T1000 (cell line): ENCODE measurements around the gene OSTN.
"Not testable (repeated sequence)": the region's sequence is repeated elsewhere in the genome, so short reads cannot be mapped to it uniquely, and the experiment has no call there.

Source experiments
- DNase-seq: peaks from one replicate; lab custom pipeline; 2025; ENCODE audit warnings: mixed read lengths; lab: John Stamatoyannopoulos, UW

Gene OSTN

GRCh38 chr3:191263850-191264249 lies 64.8 kb downstream of the OSTN start:
- no peak for DNase-seq

GRCh38 chr3:191268737-191269136 lies 69.7 kb downstream of the OSTN start:
- no peak for DNase-seq

- no peak for DNase-seq
These were observed 70.4 kb downstream of the OSTN start for GRCh38 chr3:191269289-191270085.

- not testable (repeated sequence) for DNase-seq
These were observed 76.2 kb downstream of the OSTN start for GRCh38 chr3:191275244-191275643.

DNA sequence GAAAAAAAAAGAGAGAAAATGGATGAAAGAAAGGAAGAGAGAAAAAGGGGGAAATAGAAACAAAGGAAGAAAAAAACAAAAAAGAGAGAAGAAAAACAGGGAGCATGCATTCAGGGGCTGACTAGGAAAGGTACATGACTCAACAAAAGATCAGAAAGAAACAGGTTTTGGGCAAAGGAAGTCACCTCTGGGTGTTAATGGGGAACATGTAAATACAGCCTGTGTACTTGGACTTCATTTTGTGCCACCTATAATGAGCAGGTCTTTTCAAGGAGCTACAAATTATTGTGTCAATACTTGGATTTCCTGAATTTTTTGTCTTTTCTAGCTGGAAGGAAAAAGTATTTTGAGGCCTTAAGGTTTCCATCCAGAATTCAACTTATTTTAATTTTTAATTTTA lies 76.7 kb downstream of the OSTN start:
- no peak for DNase-seq

DNA sequence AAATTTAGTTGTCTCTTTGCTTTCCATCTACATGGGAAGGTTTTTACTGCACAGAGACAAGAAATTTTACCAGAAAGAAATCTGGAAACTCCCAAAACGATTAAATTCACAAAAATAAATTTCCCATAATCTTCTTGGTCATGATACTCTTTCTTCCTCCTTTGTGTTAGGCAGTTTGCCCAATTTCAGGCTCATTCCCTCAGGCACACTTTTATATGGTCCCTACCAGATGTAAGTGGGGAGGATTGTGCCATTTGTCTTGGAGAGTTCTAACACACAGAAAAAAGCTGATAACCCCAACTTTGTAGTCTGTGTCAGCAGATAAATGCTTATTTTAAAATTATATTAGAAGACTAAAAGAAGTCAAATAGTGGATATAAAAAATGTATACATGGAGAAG lies 81.1 kb downstream of the OSTN start:
- no peak for DNase-seq

DNA sequence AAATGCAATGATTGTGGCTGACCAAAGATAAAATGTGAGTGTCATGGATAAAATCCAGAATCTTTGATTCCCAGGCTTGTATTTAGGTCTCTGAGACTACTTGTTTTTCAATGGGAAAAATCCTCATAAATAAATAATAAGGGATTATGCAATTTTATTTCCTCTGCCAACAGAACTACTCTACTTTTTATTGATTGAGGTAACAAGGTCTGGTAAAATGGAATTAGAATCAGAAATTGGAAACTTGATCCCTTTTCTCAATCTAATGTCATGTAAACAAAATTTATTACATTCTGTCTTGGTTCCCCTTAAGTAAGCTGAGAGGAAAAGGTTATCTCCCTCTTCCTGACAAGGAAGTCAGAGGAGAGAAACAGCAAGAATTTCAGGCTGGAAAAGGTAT lies 81.8 kb downstream of the OSTN start:
- DNase-seq: no peak

DNA sequence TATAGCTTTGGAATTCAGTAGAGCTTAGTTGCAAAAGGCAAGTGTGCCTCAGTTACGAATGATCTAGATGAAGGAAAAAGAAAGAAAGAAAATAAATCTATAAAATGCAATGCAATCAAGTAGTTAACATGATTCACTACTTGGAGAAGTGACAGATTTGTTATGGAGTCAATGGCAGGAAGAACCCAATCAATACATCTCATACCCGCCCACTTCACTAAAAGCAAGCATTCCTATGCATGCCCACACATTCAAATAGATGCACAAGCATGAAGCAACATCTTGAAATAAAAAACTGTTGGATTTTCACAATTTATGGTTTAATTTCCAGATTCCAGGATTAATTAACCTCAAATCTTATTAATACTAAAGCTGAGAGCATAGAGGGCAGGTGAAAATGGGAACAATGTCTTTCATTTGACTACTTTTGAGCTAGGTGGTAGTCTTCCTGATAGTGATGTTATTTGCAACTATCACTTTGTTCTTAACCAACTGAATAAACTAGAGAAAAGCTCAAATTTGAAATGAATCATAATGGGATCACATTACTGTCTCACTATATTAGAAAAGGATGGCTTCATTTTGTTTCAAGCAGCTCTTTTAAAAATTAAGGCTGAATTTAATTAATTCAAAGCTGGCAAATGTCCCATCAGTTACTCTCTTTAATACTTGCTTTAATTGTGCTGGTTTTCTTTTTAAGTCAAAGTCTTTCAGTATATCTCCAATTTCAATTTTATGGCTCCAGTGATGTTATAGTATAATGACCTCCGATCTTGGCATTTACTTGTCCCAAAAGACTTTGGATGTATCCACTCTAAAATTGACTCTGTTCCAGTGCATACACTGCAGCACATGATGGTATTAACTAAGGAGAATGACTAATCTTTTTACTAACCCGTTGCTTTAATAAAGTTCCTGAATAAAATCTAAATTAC lies 83.5 kb downstream of the OSTN start:
- no peak for DNase-seq

DNA sequence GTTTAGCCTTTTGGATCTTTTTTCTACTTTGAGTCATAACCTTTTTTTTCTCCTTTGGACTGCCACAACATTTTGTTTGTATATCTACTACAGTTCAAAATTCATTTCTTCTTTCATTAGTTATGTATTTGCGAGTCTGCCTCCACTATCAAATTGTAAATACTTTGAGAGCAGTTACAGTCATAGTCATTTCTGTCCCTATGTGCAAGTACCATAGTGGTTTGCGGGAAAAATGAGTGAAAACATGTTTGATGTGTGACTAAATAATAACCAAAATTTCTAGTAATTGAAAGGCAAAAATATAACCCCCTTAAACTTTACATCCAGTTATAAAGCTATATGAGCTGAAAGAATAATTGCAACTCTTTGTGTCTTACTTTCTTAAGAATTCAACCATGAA lies 84.4 kb downstream of the OSTN start:
- DNase-seq: no peak

DNA sequence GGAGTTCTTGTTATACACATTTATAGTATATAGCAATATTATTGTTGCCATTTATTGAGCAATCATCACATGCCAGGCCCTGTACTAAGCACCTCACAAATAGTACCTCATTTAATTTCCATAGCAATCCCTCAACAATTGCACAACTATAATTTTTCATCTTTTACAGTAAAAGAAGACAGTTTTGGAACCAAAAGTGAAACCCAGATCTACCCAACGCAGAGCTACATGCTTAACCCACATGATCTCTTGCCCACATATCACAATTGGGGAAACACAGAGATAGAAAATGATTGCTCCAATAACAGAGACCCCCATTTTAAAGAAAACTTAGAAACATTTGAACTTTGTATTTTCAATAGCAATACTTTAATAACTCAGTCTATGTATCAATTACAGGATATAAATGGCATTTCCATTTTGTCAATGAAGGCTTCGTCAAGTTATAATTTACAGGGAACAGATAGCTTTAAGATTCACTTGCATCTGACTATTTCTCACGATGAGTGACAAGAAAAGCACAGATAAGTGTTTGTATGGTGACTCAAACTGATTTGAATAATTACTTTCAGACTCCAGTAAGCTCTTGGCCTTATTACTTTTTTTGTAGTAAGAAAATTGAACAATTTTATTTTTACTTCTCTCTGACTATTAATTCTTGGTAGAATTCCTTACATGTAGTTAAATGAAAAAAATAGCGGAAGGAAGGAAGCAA lies 91.4 kb downstream of the OSTN start:
- DNase-seq: no peak

DNA sequence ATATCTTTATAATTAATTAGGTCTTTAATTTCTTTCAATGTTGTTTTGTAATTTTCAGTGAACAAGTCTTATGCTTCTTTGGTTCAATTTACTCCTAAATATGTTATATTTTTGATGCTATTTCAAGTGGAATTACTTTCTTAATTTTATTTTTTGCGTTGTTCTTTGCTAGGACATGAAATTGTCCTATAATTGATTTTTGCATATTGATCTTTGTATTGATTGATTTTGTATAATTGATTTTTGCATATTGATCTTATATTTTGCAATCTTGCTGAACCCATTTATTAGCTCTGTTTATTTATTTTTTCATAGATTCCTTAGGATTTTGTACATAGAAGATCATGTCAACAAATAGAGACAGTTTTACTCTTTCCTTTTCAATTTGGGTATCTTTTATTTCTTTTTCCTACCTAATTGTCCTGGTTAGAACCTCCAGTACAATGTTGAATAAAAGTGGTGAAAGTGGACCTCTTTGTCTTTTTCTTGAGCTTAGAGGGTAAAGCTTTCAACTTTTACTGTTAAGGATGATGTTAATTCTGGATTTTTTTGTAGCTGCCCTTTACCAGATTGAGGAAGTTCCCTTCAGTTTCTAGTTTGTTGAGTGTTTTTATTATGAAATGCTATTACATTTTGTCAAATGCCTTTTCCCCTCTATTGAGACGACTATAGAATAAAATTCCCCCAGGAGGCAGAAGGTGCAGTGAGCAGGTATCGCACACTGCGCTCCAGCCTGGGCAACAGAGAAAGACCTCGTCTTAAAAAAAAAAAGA lies 93.4 kb downstream of the OSTN start:
- no peak for DNase-seq

DNA sequence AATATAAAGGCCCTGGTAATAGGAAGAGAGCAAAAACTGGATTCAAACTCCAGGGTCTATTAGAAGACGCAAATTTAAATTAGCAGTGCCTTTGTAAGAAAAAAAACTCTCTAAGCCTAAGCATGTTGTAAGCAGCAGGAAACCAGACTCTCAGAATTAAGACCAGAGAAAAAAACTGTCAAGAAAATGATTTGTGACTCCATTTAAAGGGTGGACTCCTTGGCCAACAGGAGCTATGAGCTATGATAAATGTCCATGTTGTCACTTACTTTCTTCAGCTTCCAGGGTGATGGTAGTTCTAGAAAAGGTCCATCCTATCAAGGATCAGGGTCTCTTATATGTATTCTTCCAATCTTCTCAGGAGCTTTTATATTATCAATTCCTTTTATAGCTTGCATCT lies 95.2 kb downstream of the OSTN start:
- DNase-seq: no peak

DNA sequence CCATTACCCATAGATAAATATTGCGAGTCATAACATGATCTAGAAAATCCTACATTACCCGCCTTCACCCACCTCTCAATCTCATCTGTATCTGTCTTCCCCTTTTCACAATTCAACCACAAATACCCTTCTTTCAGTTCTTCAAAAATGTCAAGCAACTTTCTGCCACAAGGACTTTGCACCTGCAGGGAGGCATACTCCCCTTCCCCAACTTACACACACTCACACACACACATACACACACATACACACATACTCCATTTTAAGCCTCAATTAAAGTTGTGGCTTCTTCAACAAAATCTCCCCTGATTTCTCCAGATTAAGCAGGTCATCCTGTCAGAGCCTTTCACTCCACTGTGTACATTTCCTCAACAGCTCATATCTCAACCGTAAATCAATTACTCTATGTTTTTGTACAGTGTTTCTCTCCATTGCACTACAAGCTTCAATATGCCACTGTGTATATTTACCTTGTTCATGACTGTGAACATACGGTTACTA lies 97.0 kb downstream of the OSTN start:
- no peak for DNase-seq

DNA sequence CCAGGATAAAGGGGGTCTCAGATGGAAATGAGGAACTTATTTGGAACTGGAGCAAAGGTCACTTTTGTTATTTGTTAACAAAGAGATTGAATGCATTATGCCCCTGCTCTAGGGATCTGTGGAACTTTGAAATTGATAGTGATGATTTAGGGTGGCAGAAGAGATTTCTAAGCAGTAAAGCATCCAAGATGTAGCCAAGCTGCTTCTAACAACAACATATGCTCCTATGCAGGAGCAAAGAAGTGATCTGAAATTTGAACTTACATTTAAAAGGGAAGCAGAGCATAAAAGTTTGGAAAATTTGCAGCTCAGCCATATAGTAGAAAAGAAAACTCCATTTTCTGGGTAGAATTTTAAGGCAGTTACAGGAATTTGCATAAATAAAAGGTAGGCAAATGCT lies 99.8 kb downstream of the OSTN start:
- no peak for DNase-seq

DNA sequence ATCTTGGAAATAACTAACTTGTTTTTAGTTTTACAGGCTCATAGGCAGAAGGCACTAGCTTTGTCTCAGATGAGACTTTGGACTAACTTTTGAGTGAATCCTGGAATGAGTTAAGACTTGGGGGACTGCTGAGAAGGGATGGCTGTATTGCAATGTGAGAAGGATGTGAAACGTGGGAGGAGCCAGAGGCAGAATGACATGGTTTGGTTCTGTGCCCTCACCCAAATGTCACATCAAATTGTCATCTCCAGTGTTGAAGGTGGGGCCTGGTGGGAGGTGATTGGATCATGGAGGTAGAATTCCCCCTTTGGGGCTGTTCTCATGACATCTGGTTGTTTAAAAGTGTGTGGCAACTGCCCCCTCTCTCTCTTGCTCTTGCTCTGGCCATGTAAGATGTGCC lies 101.4 kb downstream of the OSTN start:
- no peak for DNase-seq

DNA sequence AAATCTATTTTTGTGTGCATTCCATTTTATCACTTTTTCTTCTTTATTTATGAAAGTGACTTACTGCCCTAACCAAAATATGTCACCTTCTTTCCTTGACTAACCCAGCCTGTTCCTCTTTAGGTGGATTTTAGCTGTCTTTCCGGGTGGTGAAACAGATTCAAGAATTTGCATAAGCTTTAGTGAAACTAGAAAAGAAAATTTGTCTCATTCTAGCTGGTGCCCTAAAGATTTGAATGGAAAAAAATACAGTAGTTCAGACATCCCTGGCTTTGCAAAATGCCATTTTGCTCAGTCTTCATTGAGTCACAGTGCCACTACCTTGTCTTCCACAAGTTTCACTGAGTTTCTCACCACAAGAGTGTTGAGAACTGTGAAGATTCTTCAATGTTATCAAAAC lies 102.0 kb downstream of the OSTN start:
- DNase-seq: no peak

- no peak for DNase-seq
These were observed 102.9 kb downstream of the OSTN start for GRCh38 chr3:191301782-191302411.

GRCh38 chr3:191302451-191302850 lies 103.4 kb downstream of the OSTN start:
- no peak for DNase-seq

- DNase-seq: no peak
These were observed 104.6 kb downstream of the OSTN start for GRCh38 chr3:191303596-191303995.

- DNase-seq: no peak
These were observed 107.4 kb downstream of the OSTN start for GRCh38 chr3:191306428-191306827.

DNA sequence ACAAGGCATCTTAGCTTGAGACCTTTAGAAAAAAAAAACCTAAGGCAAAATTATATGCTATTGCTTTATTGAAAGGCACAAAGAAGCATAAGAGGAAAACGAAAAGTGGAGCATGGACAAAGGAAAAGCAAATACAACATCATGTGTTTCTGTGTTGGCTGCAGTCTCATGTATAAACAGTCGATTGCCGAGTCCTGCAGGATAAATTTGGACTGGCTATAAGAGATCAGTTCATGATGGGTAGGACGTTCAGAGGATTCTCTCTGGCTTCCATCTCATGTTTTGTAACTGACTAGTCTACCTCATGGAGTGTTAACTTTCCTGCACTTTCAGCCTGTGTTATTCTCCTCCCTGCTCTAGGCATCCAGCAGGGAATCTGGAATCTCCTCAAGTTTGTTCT lies 108.3 kb downstream of the OSTN start:
- no peak for DNase-seq
